ENCODE results near the gene PIK3R6. TPM values are rescaled to one million over a fixed set of nuclear protein-coding genes. Genes with fewer than 3 reads are reported as not detected.

The PIK3R6 gene
- total RNA-seq, 3 donors from 2014 or later (not counting 1 experiment from before 2014, with no cell fraction given): 0.84 to 6.3 (median 1.4) TPM

DNA sequence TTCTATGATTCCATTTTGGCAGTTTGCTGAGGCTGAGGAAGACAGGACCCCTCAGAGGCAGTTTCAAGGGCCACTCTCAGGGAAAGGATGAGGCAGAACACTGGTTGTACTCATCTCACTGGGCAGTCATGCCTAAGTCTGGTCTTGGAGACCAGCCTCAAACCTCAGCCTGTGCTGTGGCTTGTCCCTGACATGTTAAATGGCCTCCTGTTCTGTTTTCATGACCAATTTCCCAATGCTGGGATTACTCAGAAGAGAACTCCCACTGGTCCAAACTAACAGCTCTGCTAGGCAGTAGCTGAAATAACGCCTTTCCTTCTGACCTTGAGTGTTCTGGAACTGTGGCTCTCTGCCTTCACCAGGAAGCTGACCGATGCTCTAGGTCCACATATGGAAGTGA, 100.7 kb downstream of the PIK3R6 start:
- Mint-ChIP-seq H3K36me3 (no peaks in the 10 kb centered on the region), H3K27ac (no peak overlapping the region), H3K27me3 (ENCODE audit: low read depth in 2 of 2) (peaks cover 17 to 37% of the 10 kb centered on the region in 2 donors), H3K9me3 (no peaks in the 10 kb centered on the region), H3K4me3 (no peak overlapping the region), H3K4me1 (no peaks in the 10 kb centered on the region)
- Histone ChIP-seq H3K27me3 (ENCODE audit: control insufficient read depth, insufficient read depth, low read length) (no peaks in the 10 kb centered on the region), H3K36me3 (ENCODE audit: control insufficient read depth, insufficient read depth, low read length) (no peaks in the 10 kb centered on the region), H3K4me3 (ENCODE audit: low read length) (no peak overlapping the region), H3K4me1 (ENCODE audit: control insufficient read depth, insufficient read depth, low read length) (no peaks in the 10 kb centered on the region), H3K27ac (ENCODE audit: low read length) (no peak overlapping the region), H3K9me3 (ENCODE audit: control insufficient read depth, insufficient read depth, low read length) (no peaks in the 10 kb centered on the region)
- no peak for DNase-seq
- TF ChIP-seq, protein P1, sequence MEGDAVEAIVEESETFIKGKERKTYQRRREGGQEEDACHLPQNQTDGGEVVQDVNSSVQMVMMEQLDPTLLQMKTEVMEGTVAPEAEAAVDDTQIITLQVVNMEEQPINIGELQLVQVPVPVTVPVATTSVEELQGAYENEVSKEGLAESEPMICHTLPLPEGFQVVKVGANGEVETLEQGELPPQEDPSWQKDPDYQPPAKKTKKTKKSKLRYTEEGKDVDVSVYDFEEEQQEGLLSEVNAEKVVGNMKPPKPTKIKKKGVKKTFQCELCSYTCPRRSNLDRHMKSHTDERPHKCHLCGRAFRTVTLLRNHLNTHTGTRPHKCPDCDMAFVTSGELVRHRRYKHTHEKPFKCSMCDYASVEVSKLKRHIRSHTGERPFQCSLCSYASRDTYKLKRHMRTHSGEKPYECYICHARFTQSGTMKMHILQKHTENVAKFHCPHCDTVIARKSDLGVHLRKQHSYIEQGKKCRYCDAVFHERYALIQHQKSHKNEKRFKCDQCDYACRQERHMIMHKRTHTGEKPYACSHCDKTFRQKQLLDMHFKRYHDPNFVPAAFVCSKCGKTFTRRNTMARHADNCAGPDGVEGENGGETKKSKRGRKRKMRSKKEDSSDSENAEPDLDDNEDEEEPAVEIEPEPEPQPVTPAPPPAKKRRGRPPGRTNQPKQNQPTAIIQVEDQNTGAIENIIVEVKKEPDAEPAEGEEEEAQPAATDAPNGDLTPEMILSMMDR (IDR thresholded peaks at IDR 0.05): no peak
- no peak for ATAC-seq
- WGBS (ENCODE audit: insufficient coverage): 85% methylated on average over 2 of the region's 2 CpGs
- intact Hi-C loops (cut with micrococcal nuclease): no loop called here

DNA sequence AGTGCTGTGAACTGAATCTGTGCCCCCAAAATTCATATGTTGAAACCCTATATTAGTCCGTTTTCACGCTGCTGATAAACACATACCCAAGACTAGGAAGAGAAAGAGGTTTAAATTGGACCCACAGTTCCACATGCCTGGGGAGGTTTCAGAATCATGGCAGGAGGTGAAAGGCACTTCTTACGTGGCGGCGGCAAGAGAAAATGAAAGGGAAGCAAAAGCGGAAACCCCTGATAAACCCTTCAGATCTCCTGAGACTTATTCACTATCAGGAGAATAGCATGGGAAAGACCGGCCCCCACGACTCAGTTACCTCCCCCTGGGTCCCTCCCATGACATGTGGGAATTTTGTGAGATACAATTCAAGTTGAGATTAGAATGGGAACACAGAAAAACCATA, 105.5 kb downstream of the PIK3R6 start:
- DNase-seq: no peak
- H3K4me1 Mint-ChIP-seq: no peaks in the 10 kb centered on the region
- H3K4me3 Mint-ChIP-seq: no peak overlapping the region
- no peaks in the 10 kb centered on the region for H3K27me3 ChIP-seq (ENCODE audit: control insufficient read depth, insufficient read depth, low read length)
- H3K27ac ChIP-seq (ENCODE audit: low read length): no peak overlapping the region
- H3K9me3 Mint-ChIP-seq: no peaks in the 10 kb centered on the region
- TF ChIP-seq, protein P1 (IDR thresholded peaks at IDR 0.05): no peak
- no peak overlapping the region for H3K4me3 ChIP-seq (ENCODE audit: low read length)
- H3K36me3 Mint-ChIP-seq: no peaks in the 10 kb centered on the region
- no peaks in the 10 kb centered on the region for H3K4me1 ChIP-seq (ENCODE audit: control insufficient read depth, insufficient read depth, low read length)
- WGBS (ENCODE audit: insufficient coverage): 84% methylated on average over 6 of the region's 8 CpGs
- peaks cover 11 to 25% of the 10 kb centered on the region in 2 donors for H3K27me3 Mint-ChIP-seq (ENCODE audit: low read depth in 2 of 2)
- no peaks in the 10 kb centered on the region for H3K36me3 ChIP-seq (ENCODE audit: control insufficient read depth, insufficient read depth, low read length)
- no peaks in the 10 kb centered on the region for H3K9me3 ChIP-seq (ENCODE audit: control insufficient read depth, insufficient read depth, low read length)
- intact Hi-C loops (cut with micrococcal nuclease): no loop called here
- no peak for ATAC-seq
- H3K27ac Mint-ChIP-seq: no peak overlapping the region

DNA sequence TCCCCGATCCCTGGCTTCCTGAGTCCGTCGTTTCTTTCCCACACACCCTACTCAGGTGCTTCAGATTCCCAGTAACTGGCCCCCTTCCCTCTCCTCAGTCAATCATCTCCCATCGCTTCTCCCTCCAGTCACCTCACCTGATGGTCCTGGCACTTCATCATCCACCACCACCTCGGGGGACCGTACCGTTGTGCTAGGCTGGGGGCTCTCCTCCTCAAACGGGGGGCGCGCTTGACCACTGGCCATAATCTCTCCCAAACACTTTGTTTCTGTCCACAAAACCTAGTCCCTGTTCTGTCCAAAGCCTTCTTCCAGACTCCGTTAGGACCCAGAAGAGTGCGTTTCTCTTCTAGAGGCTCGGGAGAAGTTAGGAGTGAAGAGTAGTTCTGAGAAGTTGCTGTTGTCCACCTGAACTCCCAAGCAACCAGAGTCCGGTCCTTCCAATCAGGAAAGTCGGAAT, 109.3 kb downstream of the PIK3R6 start, which contains the start of gene SPDYE4:
TSS of gene SPDYE4 (minus strand) at position 410 of the 460 bp plus-strand sequence. CDS start at position 246, 164 bp downstream.
- Histone ChIP-seq H3K27ac (ENCODE audit: low read length) (no peak within 1 kb of the TSS), H3K9me3 (ENCODE audit: control insufficient read depth, insufficient read depth, low read length) (no peaks in the 10 kb centered on the region), H3K27me3 (ENCODE audit: control insufficient read depth, insufficient read depth, low read length) (no peaks in the 10 kb centered on the region), H3K36me3 (ENCODE audit: control insufficient read depth, insufficient read depth, low read length) (no peaks in the 10 kb centered on the region), H3K4me3 (ENCODE audit: low read length) (no peak within 1 kb of the TSS), H3K4me1 (ENCODE audit: control insufficient read depth, insufficient read depth, low read length) (no peaks in the 10 kb centered on the region)
- Mint-ChIP-seq H3K9me3 (no peaks in the 10 kb centered on the region), H3K4me1 (no peaks in the 10 kb centered on the region), H3K4me3 (no peak within 1 kb of the TSS), H3K27ac (no peak within 1 kb of the TSS), H3K36me3 (no peaks in the 10 kb centered on the region), H3K27me3 (ENCODE audit: low read depth in 2 of 2) (peaks cover 21 to 30% of the 10 kb centered on the region in 2 donors)
- DNase-seq (no peak), ATAC-seq (no peak)
- intact Hi-C loops (cut with micrococcal nuclease): no loop called here
- TF ChIP-seq, protein P1 (IDR thresholded peaks at IDR 0.05): no peak
- 91% methylated on average over 15 of the region's 15 CpGs for WGBS (ENCODE audit: insufficient coverage)

DNA sequence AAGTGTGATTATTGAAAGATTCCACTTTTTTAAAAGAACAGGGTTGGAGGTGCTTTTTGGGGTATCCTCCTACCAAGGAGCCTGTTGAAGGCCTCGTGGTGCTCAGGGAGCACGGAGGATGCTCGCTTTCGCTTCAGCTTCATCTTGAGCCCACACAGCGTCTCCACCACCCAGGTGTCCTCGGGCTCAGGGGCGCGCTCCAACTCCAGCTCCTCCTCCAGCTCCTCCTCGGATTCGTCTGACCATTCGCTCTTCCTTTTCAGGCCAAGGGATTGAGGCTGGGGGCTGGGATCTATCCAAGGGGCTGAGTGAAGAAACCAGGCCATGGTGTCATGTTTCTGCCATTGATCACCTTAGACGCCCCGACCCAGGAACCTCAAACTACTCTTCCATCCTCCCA, 110.3 kb downstream of the PIK3R6 start:
- WGBS (ENCODE audit: insufficient coverage): 94% methylated on average over 13 of the region's 13 CpGs
- H3K4me1 Mint-ChIP-seq: no peaks in the 10 kb centered on the region
- H3K27me3 ChIP-seq (ENCODE audit: control insufficient read depth, insufficient read depth, low read length): no peaks in the 10 kb centered on the region
- TF ChIP-seq, protein P1 (IDR thresholded peaks at IDR 0.05): no peak
- ATAC-seq: no peak
- no peak overlapping the region for H3K4me3 Mint-ChIP-seq
- no peaks in the 10 kb centered on the region for H3K9me3 Mint-ChIP-seq
- no peak overlapping the region for H3K27ac Mint-ChIP-seq
- no peak overlapping the region for H3K4me3 ChIP-seq (ENCODE audit: low read length)
- no peaks in the 10 kb centered on the region for H3K9me3 ChIP-seq (ENCODE audit: control insufficient read depth, insufficient read depth, low read length)
- no peaks in the 10 kb centered on the region for H3K36me3 ChIP-seq (ENCODE audit: control insufficient read depth, insufficient read depth, low read length)
- H3K4me1 ChIP-seq (ENCODE audit: control insufficient read depth, insufficient read depth, low read length): no peaks in the 10 kb centered on the region
- no peaks in the 10 kb centered on the region for H3K36me3 Mint-ChIP-seq
- intact Hi-C loops (cut with micrococcal nuclease): no loop called here
- no peak for DNase-seq
- H3K27me3 Mint-ChIP-seq (ENCODE audit: low read depth in 2 of 2): peaks cover 21 to 22% of the 10 kb centered on the region in 2 donors
- no peak overlapping the region for H3K27ac ChIP-seq (ENCODE audit: low read length)

Measured in natural killer cell (primary cell).